DMS153 treated with DMSO at 0.1 percent for 48 hours (cell line): ENCODE measurements around the gene KCNQ4.

Source experiments
- DNase-seq: peaks from one replicate; lab custom pipeline; 2025; ENCODE audit not compliant: unreplicated experiment; lab: John Stamatoyannopoulos, UW

KCNQ4 gene

DNA sequence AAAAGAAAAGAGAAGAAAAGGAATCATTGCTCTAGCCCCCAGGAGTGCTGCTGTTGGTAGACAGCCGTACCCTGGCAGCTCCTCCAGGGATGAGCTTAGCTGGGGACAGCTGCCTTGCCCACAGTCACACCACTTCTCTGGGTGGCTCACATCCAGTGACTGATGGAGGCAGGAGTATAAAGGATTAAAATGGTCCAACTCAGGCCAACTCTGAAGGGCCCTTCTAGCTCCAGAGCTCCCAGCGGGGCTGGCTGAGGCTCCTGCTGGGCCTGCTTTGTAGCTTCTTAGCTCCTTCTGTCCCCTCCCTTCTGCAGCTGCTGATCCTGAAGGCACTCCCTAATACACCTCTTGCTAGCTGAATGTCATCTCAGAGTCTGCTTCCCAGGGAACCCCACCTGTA is 74.2 kb downstream of the KCNQ4 start:
- no peak for DNase-seq

DNA sequence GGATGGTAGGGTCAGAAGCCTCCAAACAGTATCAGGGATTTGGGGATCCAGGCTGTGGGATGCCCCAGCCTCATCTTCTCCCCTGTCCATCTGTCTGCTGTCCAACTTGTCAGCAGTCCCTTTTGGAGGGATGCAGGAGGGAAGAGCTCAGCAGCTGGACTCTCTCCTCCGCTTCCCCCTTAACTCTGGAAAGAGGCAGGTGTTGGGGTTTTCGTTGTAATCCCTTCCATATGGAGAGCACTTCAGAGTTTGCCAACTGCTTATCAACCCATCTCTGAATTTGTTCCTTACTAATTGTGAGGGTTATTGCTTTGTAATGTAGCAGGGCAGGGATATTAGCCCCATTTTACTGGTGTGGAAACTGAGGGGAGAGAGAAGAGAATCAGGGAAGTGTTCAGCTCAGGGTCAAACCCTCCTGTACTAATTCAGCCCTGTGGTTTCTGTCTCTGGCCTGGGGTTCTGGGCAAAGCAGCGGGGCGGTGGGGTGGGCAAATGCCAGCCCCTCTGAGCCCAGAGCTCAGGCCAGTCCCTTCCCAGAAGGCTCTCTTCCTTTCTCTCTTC is 75.3 kb downstream of the KCNQ4 start:
- DNase-seq: no peak

GRCh38 chr1:40860706-40861223 is 77.2 kb downstream of the KCNQ4 start:
- no peak for DNase-seq

DNA sequence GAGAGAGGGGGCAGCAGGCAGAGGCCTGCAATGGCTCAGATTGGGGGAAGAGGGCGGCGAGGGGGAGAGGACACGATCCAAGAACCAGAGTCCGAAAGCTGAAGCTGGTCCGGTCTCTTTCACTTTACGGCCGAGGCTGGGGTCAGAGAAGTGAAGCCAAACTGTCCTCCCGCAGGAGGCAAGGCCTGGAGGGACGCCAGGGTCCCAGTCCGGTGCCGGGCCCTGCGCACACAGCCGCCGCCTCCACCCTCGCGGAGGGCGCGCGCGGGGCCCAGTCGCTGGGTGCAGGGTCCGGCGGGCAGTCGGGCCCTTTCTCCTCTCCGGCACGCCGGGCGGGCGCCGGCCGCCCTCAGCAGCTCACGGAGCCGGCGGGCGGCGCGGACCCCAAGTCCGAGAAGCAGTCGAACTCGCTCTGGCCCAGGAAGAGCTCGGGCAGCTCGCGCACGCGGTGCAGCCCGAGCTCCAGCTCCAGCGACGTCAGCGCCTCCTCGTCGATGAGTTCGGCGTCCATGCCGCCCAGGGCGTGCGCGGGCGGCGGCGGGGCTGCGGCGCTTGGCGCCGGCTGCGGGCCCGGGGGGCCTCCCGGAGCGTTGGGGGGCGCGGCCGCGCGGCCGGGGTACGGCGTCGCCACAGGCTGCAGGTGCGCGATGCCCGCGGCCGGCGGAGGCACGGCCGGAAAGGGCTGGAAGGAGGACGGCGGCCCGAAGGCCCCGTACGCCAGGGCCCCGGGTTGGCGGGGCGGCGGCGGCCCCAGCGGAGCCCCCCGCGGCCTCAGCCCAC is 77.8 kb downstream of the KCNQ4 start:
- no peak for DNase-seq

DNA sequence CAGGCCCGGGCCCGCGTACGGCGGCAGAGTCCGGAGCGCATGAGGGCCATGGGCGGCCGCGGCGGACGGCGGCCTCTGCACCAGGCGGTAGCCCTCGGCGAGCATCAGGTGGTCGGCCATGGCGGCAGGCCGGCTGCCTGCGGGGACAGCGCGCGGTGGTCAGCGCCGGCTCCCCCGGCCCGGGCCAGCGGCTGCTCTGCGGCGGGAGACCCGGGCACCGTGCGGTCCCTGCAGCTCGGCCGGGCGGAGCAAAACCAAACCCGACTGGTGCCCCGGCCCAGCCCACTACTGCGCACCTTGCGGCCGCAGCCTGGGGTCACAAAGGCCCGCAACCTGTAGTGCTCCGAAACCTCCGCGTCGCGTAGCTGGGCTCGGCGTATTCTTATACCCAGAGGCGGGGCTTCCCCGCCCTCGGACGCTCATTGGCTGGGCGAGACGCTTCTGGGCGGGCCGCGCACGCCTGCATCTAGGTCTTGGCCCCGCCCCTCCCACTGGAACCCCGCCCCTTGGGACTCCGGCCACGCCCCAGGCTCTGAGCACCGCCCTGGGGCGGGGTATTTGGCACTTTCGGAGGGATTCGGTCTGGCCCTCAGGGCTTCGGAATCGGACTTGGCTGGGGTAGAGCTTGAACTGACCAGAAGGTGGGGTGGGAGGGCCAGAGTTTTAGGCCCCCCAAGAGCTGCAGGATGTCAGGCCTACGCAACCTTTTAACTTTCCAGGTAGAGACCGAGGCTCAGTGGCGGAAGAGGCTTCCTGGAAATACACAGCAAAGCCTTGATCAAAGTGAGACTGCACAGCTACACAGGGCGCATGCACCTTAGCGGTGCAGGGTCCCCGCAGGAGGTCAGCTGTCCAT is 78.6 kb downstream of the KCNQ4 start, which contains the start of gene CITED4:
CITED4 (minus strand) TSS at position 356 of the 856 bp plus-strand sequence; CDS start at position 120, 236 bp downstream.
- DNase-seq: peak; percentile 99

- peak; percentile 63 for DNase-seq
These were observed 84.6 kb downstream of the KCNQ4 start for GRCh38 chr1:40868051-40868723.

DNA sequence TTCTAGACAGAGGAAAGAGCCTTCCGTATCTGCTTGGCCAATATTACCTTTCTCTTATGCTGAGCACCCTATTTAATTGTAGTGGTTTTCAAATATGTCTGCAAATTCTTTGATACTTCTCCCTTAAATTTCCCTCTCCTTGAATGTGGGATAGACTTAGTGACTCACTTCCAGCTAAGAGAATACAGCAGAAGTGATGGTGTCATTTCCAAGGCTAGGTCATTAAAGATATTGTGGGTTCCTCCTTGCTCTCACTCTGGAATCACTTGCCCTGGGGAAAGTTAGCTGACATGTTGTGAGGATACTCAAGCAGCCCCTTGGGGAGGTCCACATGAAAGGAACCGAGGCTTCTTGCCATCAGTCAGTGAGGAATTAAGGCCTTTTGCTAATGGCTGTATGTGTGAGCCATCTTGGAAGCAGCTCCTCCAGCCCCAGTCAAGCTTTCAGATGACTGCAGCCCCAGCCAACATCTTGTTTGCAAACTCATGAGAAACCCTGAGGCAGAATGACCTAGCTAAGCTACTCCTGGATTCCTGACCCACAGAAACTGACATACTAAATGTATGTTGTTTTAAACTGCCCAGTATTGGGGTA is 86.6 kb downstream of the KCNQ4 start:
- DNase-seq: no peak

DNA sequence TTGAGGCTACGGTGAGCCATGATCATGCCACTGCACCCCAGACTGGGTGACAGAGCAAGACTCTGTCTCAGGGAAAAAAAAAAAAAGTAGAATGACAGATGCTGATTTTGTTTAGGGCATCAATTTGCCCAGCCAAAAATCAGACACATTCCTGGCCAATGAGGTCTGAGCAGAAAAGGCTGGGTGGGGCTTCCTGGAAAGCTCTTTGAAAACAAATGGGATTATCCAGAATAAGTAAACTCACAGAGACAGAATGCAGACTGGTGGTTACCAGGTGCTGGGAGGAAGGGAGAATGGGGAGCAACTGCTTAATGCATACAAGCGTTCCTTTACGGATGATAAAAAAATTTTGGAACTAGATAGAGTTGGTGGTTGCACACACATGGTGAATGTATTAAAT is 88.7 kb downstream of the KCNQ4 start:
- no peak for DNase-seq

- no peak for DNase-seq
These were observed 90.4 kb downstream of the KCNQ4 start for GRCh38 chr1:40873863-40874472.

GRCh38 chr1:40876436-40876761 is 92.8 kb downstream of the KCNQ4 start:
- DNase-seq: no peak

DNA sequence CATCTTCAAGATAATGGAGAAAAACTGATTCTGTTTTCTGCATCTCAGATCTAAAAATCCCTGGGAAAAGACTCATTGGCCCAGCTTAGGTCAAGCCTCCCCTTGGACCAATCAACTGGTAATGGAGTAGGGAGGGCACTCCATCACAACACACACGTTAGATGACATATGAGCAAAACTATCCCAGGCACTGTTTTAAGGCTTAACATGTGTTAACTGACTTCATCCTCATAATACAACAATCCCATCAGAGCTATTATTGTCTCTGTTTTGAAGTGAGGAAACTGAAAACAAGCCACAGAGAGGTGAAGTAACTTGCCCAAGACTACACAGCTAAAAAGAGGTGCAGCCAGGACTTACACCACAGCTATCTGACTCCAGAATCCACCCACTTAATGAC is 93.3 kb downstream of the KCNQ4 start:
- no peak for DNase-seq

GRCh38 chr1:40877698-40878097 is 94.1 kb downstream of the KCNQ4 start:
- no peak for DNase-seq

DNA sequence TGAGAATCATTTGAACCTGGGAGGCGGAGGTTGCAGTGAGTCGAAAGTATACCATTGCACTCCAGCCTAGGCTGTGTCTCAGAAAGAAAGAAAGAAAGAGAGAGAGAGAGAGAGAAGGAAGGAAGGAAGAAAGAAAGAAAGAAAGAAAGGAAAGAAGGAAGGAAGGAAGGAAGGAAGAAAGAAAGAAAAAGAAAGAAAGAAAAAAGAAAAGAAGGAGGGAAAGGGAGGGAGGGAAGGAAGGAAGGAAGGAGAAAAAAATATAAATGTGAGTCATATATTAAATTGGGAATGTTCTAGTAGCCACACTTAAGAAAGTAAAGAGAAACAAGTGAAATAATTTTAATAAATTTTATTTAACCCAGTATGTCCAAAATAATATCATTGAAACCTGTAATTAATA is 95.3 kb downstream of the KCNQ4 start:
- DNase-seq: no peak

GRCh38 chr1:40879482-40880175 is 96.0 kb downstream of the KCNQ4 start:
- DNase-seq: no peak

DNA sequence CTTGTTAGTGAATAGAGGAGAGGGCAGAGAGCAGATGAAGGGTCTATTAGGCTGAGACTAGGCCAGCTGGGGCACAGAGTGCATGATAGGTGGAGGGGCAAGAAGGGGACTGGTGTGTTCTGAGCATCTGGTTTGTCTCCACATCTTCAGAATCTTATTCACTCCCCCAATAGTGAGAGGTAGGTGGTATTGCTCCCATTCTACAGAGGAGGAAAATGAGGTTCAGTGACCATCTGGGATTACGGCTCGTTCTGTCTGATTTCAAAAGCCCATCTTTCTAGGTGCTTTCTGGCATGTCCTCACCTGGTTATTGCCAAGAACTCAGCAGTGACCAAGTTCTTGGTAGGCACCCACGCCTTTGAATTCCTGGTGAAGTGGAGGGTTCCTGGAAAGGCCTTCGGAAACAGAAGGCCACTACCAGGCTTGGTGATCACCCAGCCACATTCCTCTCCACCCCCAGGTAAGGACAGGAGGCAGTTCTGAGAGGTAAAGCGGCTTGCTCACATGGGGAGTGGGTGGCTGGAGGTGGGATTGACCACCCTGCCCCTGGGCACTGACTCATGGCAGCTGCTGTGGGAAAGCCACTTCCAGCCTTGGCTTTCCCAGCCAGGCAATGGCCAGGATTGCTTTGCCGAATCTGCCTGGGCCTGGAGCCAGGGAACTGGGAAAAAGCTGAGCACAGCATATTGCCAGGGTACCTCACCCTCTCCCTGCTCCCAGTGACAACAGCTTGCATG is 97.4 kb downstream of the KCNQ4 start:
- no peak for DNase-seq

- no peak for DNase-seq
These were observed 100.6 kb downstream of the KCNQ4 start for GRCh38 chr1:40884055-40884795.

GRCh38 chr1:40886318-40887011 is 102.9 kb downstream of the KCNQ4 start:
- DNase-seq: no peak

DNA sequence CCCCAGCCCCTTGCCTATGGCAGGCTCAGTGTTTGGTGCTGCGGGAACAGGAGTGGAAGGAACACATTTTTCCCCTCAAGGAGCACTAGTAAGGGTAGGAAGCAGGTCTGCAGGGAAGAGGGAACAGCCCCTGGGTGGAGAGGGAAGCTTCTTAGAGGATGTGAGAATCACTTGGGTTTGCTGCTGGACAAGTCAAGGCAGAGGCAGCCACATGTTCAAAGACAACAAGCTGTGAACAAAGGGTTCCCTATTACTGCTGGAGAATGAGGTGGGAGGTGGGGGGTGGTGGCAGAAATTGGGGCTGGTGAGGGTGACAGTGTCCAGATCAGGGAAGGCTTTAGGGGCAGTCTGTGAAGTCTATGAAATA is 103.4 kb downstream of the KCNQ4 start:
- DNase-seq: no peak
